GM15510 (cell line): ENCODE measurements around the gene UGT2B17.

Experiments used
- POLR2A ChIP-seq: IDR thresholded peaks from 3 replicates; pipeline ENCODE4 v1.6.1; 2011; ENCODE audit warnings: borderline replicate concordance; ENCODE audit not compliant: insufficient read length; ENCODE audit errors: extremely low read depth

UGT2B17 gene

DNA sequence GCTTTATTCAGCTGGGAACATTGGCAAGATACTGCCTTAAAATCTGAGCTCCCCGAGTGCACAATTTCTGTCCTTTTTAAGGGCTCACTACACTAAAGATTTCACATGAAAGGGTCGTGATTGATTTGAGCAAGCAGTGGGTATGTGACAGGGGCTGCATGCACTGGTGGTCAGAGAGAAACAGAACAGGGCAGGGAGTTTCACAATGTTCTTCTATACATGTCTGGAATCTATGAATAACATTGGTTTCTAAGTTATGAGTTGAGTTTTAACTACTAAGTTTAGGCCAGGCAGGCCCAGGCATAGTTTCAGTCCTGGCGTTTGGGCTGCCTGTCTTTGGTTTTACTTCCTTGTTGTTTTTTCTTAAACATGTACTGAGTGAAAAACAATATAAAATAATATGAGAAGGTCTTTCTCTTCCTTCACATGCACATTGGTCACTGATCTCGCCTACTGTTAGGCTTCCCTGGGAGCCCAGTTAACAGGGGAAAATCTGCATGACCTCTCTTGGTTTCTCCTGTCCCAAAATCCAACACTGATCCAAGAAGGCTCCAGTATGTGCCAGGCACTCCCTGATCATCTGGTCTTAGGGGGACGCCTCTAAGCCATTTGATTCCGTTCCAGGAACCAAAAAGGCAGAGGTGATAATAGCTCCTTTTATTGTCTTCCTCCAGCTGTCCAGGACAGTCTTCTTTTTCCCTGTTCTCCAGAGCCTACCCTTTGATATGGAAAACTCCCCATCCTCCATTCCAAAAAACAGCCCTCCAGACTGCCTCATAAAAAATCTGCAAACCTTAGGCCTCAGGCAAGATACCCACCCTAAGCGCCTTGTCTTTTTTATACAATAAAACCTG lies at the start of gene UGT2B17:
Gene UGT2B17, minus strand, starts transcription at position 51 of the 854 bp plus-strand sequence. CDS start 7,838 bp downstream, outside the sequence.
- TF ChIP-seq POLR2A: no peak

DNA sequence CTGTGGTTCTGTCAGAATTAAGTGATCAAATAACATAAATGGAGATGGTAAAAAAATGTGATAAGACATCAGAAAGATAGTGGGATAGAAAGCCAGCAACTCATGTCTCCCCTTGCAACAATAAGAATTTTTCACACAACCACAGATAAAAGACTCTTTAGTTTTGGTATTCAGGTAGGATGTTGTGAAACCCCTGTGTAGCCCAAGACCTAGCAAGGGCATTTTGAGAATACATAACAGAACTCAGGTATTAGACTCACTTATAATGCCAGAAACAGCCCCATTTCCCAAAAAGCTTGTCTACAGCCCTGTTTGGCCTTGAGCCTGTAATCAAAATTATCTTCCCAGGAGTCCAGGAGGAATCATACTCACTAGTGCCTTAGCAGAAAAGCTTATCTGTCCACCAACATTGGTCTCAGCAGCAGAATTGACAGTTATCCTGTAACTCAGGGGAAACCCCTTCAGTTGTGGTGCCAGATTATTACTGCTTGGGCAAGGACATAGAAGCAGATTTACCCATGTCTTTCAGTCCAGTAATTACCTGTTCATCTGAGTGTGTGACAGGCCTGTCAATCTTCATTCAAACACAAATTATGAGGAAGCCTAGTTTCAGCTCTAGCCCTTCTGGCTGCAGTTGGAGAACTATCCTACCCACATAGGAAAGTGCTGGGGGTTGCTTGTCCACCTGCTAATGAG lies 41.0 kb upstream of the UGT2B17 start:
- no peak for TF ChIP-seq POLR2A

DNA sequence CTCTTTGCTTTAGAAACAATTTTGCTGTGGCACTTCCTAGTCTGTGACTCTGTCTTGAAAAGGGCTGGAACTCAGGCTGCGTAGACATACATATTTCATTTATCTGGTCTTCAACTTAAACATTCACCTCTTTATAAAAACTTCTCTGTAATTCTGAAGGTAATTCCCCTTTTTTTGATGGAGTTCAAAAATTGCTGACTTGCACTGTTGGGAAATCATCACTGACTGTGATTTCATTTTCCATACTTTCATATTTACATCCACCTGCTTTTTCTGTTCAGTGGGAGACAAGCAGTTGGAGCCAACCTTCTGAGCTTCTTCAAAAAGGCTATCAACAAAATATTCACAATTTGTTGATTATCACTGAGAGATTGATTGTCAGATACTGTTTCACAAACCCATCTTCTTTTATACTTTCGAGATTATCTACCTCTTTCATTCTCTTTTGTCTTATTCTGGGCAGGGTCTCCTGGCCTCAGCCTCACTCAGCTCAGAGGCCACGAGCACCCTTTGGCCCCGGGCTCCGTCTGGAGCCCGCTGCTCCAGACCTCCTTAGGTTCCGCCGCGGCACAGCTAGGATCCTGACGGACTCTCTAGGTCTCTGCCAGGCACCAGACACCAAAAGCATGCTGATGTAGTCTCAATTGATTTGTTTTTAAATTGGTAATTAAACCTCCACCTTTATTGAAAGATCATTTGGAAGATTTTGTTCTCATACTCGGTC lies 39.7 kb upstream of the UGT2B17 start:
- no peak for TF ChIP-seq POLR2A

DNA sequence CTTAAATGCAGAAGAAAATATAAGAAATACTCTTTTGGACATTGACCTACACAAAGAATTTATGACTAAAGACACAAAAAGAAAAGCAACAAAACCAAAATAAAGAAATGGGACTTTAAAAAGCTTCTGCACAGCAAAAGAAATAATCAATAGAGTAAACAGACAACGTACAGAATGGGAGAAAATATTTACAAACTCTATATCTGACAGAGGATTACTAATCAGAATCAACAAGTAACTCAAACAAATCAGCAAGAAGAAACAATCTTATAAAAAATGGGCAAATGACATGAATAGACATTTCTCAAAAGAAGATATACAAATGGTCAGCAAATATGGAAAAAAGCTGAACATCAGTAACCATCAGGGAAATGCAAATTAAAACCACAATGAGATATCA lies 37.6 kb upstream of the UGT2B17 start:
- no peak for TF ChIP-seq POLR2A

DNA sequence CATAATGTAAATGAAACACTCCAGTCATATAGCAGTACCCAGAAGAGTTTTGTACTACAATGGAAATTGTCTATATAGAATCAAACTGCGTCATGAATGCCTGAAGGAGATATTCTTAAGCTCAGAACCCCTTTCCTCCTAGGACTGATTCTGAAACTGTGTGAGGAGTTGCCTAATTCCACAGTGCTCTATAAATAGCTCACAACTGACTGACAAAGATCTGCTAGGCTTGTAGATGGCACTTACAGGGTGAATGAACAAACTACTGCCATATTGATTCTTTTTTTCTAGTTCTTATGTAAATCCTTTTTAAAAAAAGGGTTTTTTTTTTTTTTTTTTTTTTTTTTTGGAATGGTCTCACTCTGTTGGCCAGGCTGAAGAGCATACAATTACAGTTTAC lies 30.1 kb upstream of the UGT2B17 start:
- TF ChIP-seq POLR2A: no peak

DNA sequence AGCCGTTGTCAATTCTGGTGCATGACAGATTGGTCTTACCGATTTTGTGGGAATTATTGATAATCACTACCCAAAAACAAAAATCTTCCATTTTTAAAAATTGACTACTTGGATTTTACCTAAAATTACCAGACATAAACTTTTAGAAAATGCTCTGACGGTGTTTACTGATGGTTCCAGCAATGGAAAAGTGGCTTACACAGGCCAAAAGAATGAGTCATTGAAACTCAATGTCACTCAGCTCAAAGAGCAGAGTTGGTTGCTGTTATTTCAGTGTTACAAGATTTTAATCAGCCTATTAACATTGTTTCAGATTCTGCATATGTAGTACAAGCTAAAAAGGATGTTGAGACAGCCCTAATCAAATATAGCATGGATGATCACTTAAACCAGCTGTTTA lies 23.0 kb upstream of the UGT2B17 start:
- no peak for TF ChIP-seq POLR2A

DNA sequence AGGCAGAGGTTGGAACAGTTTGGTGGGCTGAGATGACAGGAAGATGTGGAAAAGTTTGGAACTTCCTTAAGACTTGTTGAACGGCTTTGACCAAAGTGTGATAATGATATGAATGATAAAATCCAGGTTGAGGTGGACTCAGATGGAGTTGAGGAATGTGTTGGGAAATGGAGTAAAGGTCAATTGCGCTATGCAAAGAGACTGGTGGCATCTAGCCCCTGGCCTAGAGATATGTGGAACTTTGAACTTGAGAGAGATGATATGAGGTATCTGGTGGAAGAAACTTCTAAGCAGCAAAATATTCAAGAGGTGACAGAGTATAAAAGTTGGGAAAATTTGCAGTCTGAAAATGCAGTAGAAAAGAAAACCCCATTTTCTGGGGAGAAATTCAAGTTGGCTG lies 21.4 kb upstream of the UGT2B17 start:
- no peak for TF ChIP-seq POLR2A

DNA sequence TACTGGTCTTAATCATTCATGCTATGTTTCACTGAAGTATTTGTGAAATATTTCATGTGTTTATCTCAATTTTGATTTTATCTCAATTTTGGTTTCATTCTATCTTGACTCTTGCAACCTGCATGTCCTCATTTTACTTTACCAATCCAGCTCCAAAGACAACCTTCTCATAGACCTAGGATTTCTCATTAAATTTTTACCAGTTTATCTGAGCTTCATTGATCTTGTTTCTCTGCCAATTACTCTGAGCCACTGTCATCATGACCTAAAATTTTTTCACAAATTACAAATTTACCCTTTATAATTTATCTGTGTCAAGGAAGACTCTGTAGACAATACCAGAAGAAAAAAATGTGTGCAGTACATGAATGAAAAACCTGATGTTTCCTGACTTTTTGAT lies 18.6 kb upstream of the UGT2B17 start:
- no peak for TF ChIP-seq POLR2A

DNA sequence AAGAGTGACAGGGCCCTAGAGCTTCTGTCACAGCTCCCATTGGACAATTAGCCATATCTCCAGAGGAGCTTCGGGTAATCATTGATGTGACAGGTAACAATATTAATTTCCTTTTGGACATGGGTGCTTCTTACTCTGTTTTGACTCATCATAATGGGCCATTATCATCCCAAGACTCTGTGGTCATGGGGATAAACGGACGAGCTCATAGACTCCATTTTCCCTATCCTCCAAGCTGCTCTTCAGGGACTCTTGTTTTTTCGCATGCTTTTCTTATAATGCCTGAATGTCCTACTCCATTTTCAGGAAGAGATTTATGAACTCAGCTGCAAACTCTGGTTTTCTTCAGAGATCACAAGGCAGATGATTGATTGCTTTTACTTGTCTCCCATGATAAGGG lies 17.0 kb upstream of the UGT2B17 start:
- no peak for TF ChIP-seq POLR2A

DNA sequence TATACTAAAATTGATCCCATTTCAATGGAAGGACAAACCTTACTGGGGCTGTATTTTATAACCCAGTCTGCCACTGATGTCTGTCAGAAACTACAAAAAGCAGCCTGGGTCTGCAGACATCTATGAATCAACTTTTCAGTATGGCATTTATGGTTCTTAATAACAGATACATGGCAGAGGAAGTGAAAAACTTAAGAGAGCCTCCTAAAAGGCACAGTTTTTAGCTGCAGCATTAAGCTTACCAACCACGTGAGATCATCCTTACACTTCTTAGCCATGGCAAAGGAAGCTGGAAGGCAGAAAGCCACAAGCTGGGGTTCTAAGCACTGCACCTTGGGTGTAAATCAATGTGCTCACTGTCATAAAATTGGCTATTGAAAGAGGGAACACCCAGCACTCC lies 16.6 kb upstream of the UGT2B17 start:
- no peak for TF ChIP-seq POLR2A

DNA sequence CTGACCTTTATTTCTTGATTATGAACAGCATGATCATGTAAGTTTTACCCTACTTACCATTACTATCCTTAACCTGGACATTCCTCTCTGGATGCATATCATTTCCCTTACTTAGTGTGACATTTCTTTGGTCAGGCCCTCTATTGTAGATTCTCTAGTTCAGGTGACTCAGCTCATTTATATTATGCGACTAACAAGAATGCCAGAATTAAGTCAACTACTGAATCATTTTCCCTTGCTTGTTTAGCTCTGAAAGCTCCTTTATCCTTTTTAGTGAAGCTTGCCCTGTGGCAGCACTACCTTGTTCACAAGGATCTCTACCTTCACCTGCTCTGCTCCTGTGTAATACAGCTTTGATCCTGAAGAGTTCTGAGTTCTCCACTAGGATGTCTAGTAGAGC lies 15.1 kb upstream of the UGT2B17 start:
- TF ChIP-seq POLR2A: no peak

DNA sequence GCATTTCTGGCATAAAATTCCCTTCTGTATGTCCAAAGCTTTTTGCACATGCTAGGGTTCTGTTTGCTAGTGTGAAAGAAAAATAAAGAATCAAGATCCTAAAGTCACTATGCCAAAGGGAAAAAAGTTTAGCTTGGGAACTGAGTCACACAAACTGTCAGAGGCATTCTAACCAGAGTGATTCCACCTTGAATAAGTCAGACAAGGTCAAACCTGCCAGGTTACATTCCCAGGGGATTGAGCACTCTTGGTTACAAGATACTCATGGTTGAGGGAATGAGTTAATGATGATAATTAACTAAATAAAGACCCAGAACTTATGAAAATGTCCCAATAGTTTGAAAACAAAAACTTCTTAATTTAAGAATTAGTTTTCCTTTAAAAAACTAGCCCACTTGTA lies 13.7 kb upstream of the UGT2B17 start:
- TF ChIP-seq POLR2A: no peak

DNA sequence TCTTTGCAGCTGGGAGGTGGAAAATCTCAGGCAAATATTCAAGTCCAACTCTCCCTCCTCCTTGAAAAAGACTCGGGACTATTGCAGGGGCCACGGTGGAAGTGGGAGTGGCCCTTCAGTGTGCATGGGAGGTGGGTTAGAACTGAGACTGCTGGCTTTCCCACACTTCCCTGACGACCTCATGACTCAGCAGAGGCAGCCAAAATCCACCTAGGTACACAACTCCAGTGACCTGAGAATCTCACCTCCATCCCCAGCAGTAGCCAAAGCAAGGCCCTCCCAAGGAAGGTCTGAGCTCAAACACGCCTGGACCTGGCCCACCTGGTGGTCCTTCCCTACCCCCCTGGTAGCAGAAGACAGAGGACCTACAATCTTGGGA lies 6.2 kb upstream of the UGT2B17 start:
- no peak for TF ChIP-seq POLR2A

DNA sequence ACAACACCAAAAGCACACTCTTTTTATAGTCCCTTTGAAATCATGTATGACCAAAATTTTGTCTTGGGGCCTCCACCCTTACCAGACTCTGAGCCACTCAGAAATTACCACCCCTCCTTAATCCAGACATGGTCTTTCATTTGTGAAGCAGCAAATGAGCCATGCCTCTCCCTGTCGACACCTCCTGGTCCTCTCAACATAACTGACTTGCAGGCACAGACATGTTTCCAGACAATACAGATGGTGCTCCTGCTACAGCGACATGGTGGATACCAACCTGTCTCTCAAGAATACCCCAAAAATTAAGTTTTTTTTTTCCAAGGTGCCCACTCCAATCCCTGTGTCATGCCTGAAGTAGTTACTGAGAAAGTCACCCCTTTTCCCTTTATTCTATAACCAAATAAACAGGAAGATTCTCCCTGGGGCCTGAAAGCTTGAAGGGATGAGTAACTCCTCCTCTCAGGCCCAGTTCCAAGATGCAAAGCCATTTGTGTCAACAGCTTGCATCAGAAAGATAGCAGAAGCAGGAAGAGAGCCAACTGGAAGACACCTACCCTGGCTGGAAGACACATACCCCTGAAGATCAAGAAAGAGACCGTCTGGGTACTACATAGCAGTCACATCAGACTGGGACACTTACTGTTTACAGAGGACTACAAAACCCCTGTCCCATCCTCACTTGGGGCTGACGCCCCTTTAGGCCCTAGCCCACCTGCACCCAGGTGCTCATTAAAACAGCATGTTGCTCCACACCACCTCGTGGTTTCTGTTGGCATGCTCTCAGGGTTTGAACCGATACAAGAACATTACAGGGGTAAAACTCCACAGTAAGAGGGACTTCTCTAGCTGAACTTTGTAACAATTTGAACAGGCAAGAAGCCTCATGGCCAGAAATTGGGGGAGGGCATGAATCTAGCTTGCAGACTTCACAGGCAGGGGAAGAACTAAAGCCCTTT lies 5.5 kb upstream of the UGT2B17 start:
- TF ChIP-seq POLR2A: no peak
